ENCODE results near the gene LRRN4.

Gene LRRN4

GRCh38 chr20:6053776-6054688, at the start of gene LRRN4:
LRRN4 (minus strand) TSS chr20:6054060; CDS start chr20:6052799, 1,261 bp downstream.
- TF ChIP-seq GATA2 (IDR thresholded peaks at IDR 0.05; ENCODE audit: low read depth, low read length): no peak

DNA sequence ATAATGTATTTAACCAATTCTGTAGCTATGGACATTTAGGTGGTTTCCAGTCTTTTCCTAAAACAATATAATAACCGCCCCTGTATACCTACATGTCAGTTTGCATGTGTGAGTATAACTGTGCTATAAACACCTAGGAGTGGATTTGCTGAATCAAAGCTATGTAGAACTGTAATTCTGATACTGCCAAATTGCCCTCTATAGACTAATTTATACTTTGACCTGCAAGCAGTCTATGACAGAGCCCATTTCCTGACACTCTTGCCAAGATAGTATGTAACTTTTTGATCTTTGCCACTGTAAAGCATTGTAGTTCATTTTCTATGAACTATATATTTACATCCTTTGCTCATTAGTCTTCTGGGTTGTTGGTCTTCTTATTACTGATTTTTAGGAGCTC, 49.4 kb upstream of the LRRN4 start:
- TF ChIP-seq GATA2 (IDR thresholded peaks at IDR 0.05; ENCODE audit: low read depth, low read length) (no peak), GATA3 (IDR thresholded peaks at IDR 0.05; ENCODE audit: low read depth, low read length) (no peak)

GRCh38 chr20:6101346-6101745, 47.5 kb upstream of the LRRN4 start:
- no peak for TF ChIP-seq GATA2 (IDR thresholded peaks at IDR 0.05; ENCODE audit: low read depth, low read length)
- no peak for TF ChIP-seq GATA3 (IDR thresholded peaks at IDR 0.05; ENCODE audit: low read depth, low read length)

DNA sequence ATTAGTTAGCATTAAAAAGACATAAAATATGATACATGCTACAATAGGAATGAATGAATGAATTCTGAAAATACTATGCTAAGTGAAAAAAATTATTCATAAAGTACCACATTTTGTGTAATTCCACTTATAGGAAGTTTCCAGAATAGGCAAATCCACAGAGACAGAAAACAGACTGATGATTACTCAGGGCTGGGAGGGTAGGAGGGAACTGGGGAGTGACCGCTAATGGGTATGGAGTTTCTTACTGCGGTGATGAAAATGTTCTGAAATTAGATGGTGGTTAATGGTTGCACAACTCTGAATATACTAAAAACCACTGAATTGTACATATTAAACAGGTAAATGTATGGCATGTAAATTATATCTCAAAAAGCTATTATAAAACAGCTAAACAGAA, 46.4 kb upstream of the LRRN4 start:
- TF ChIP-seq GATA3 (IDR thresholded peaks at IDR 0.05; ENCODE audit: low read depth, low read length): no peak

DNA sequence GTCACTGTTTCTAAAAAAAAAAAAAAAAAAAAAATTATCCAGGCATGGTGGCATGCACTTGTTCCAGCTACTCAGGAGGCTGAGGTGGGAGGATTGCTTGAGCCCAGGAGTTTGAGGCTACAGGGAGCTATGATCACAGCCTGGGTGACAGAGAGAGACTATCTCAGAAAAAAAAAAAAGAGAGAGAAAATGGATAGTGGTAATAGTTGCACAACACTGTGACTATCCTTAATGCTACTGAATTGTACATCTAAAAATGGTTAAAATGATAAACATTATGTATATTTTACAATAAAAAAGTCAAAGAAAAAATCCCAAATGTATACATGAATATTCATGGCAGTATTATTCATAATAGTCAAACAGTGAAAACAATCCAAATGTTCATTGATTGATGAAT, 46.0 kb upstream of the LRRN4 start:
- TF ChIP-seq GATA2 (IDR thresholded peaks at IDR 0.05; ENCODE audit: low read depth, low read length) (no peak), GATA3 (IDR thresholded peaks at IDR 0.05; ENCODE audit: low read depth, low read length) (no peak)

- TF ChIP-seq GATA3 (IDR thresholded peaks at IDR 0.05; ENCODE audit: low read depth, low read length): no peak
- no peak for TF ChIP-seq GATA2 (IDR thresholded peaks at IDR 0.05; ENCODE audit: low read depth, low read length)
Observed at GRCh38 chr20:6095409-6095808, 41.5 kb upstream of the LRRN4 start.

GRCh38 chr20:6094565-6094964, 40.7 kb upstream of the LRRN4 start:
- TF ChIP-seq GATA2 (IDR thresholded peaks at IDR 0.05; ENCODE audit: low read depth, low read length) (no peak), GATA3 (IDR thresholded peaks at IDR 0.05; ENCODE audit: low read depth, low read length) (no peak)

GRCh38 chr20:6094063-6094462, 40.2 kb upstream of the LRRN4 start:
- TF ChIP-seq GATA2 (IDR thresholded peaks at IDR 0.05; ENCODE audit: low read depth, low read length) (no peak), GATA3 (IDR thresholded peaks at IDR 0.05; ENCODE audit: low read depth, low read length) (no peak)

GRCh38 chr20:6091661-6092060, 37.8 kb upstream of the LRRN4 start:
- TF ChIP-seq GATA2 (IDR thresholded peaks at IDR 0.05; ENCODE audit: low read depth, low read length) (no peak), GATA3 (IDR thresholded peaks at IDR 0.05; ENCODE audit: low read depth, low read length) (no peak)

DNA sequence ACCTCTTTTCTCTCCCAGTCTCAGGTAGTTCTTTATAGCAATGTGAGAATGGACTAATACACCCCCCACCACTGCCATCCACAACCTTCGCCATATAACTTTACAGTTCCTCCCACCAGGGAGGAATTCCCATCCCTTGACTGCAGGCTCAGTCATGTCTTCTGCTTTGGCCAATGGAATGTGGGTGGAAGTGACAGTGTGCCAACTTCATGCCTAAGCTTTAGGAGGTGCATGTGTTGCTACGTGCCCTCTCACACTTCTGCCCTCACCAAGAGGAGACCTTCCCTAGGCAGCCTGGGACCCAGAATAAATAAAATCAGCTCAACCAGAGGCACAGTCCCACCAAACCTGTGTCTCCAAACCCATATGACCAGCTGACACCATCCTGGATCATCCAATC, 33.0 kb upstream of the LRRN4 start:
- no peak for TF ChIP-seq GATA3 (IDR thresholded peaks at IDR 0.05; ENCODE audit: low read depth, low read length)

- TF ChIP-seq GATA3 (IDR thresholded peaks at IDR 0.05; ENCODE audit: low read depth, low read length) (no peak), GATA2 (IDR thresholded peaks at IDR 0.05; ENCODE audit: low read depth, low read length) (no peak)
Observed at GRCh38 chr20:6083926-6084325, 30.1 kb upstream of the LRRN4 start.

DNA sequence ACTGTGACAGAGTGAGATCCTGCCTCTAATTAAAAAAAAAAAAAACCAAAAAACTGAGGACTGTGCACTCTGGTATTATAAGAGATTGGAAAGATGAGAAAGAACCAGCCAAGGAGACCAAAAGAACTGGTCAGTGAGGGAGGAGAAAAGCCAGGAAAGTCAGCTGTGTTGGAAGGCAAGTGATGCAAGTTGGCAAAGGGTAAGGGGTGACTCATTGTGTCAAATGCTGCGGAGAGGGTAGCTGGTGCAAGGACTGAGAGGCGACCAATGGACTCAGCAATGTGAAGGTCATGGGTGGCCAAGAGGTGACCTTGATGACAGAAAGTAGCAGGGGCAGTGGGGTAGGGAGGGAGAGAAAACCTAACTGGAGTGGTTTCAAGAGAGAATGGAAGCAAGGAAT, 27.4 kb upstream of the LRRN4 start:
- TF ChIP-seq GATA2 (IDR thresholded peaks at IDR 0.05; ENCODE audit: low read depth, low read length) (no peak), GATA3 (IDR thresholded peaks at IDR 0.05; ENCODE audit: low read depth, low read length) (no peak)

GRCh38 chr20:6079016-6079415, 25.2 kb upstream of the LRRN4 start:
- no peak for TF ChIP-seq GATA3 (IDR thresholded peaks at IDR 0.05; ENCODE audit: low read depth, low read length)

DNA sequence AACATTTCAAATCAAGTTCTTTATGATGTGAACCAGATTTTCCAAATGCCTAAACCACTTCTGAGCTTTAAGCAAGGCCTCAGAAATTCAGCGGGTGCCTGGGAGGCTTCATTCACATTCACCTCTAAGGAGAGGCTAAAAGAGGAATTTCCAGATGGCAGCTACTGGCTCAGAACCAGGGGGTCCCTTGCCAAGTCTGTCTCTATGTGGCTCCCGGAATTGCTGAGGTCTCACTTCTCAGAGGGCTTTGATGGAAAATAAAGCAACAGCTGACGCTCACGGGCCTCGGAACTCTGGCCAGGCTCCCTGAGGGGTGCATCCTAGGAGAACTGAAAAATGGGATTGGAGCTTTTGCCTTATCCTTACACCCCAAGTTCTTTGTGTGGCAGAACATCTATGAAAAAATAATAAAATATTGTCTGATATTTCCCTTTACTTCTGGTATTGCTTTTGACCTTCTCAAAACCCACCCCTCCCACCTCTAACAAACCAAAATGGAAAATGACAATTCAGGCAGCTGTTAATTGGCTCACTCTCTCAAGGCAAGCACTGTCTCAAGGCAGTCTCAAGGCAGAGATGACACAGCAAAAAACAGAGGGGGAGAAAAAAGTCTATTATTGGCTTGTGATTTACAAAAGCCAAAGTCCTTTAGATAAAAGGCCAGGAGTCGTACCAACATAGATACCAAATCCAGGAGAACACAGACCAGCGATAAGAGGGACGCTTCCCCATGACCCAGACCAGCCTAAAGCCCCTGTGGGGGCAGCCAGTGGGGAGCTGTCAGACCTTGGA, 21.8 kb upstream of the LRRN4 start:
- no peak for TF ChIP-seq GATA3 (IDR thresholded peaks at IDR 0.05; ENCODE audit: low read depth, low read length)
- TF ChIP-seq GATA2 (IDR thresholded peaks at IDR 0.05; ENCODE audit: low read depth, low read length): no peak

GRCh38 chr20:6074784-6075183, 20.9 kb upstream of the LRRN4 start:
- TF ChIP-seq GATA3 (IDR thresholded peaks at IDR 0.05; ENCODE audit: low read depth, low read length) (no peak), GATA2 (IDR thresholded peaks at IDR 0.05; ENCODE audit: low read depth, low read length) (no peak)

All from SH-SY5Y (cell line).